GM12878 (cell line): Measurements from ENCODE around the gene ACAP2. TPM values are rescaled to one million over a fixed set of nuclear protein-coding genes. Genes with fewer than 3 reads are reported as not detected.
A peak's percentile ranks its signal among the peaks of the same experiment; 100 is the strongest.

Experiments used
- BHLHE40 ChIP-seq, 2 experiments: fragments of 450-650 bp in 1 of 2; IDR thresholded peaks; 2 replicates each; pipeline ENCODE4 v1.6.1; 2011 to 2017; ENCODE audit warnings: low read depth in 2 of 2, borderline replicate concordance in 1 of 2, improper control_type of control experiment in 1 of 2, low read length in 1 of 2, mild to moderate bottlenecking in 1 of 2
- CTCF ChIP-seq, 3 experiments: IDR thresholded peaks in 2 of 3; conservative IDR thresholded peaks in 1 of 3; 2 replicates each; pipeline ENCODE4 v1.5.1; 2011; ENCODE audit warnings: low read depth in 3 of 3, low read length in 3 of 3, mild to moderate bottlenecking in 3 of 3, control low read depth in 2 of 3, moderate library complexity in 2 of 3, inconsistent platforms in 1 of 3, mixed read lengths in 1 of 3; ENCODE audit not compliant: control insufficient read depth in 2 of 3, insufficient read depth in 1 of 3; ENCODE audit errors: extremely low read depth in 1 of 3
- DPF2 ChIP-seq: fragments of 450-650 bp; IDR thresholded peaks from 2 replicates; pipeline ENCODE4 v1.6.1; 2017; ENCODE audit warnings: mild to moderate bottlenecking
- EGR1 ChIP-seq, 2 experiments: IDR thresholded peaks; 1 replicate in 1 of 2; 2 replicates in 1 of 2; pipeline ENCODE4 v1.6.1; 2011 to 2012; ENCODE audit warnings: low read depth in 2 of 2, low read length in 2 of 2, borderline replicate concordance in 1 of 2, mild to moderate bottlenecking in 1 of 2, moderate library complexity in 1 of 2
- HDGF ChIP-seq: fragments of 450-650 bp; IDR thresholded peaks from 2 replicates; pipeline ENCODE4 v1.6.1; 2016; ENCODE audit warnings: antibody characterized with exemption
- NR2F1 ChIP-seq: fragments of 450-650 bp; conservative IDR thresholded peaks from 2 replicates; pipeline ENCODE4 v1.6.1; 2017; ENCODE audit warnings: mild to moderate bottlenecking
- POLR2AphosphoS2 ChIP-seq: IDR thresholded peaks from 2 replicates; pipeline ENCODE4 v1.6.1; 2011; ENCODE audit warnings: low read depth, mild to moderate bottlenecking, low read length, improper control_type of control experiment, moderate library complexity
- RB1 ChIP-seq: fragments of 450-650 bp; formaldehyde crosslinking; IDR thresholded peaks from 2 replicates; pipeline ENCODE4 v1.6.1; 2017; ENCODE audit warnings: mild to moderate bottlenecking, borderline replicate concordance
- USF2 ChIP-seq: IDR thresholded peaks from 2 replicates; pipeline ENCODE4 v1.6.1; 2011; ENCODE audit warnings: low read depth, low read length, improper control_type of control experiment, borderline replicate concordance
- ZBTB11 ChIP-seq: fragments of 450-650 bp; formaldehyde crosslinking; IDR thresholded peaks from 2 replicates; pipeline ENCODE4 v1.5.0; 2022; ENCODE audit warnings: mild to moderate bottlenecking, missing genetic modification characterization
- ZNF687 ChIP-seq: fragments of 450-650 bp; IDR thresholded peaks from 2 replicates; pipeline ENCODE4 v1.6.1; 2017; ENCODE audit warnings: mild to moderate bottlenecking, moderate library complexity
- polyA plus RNA-seq, 11 experiments: library from polyadenylated mRNA; depleted of rRNA in 4 of 11; unstranded in 6 of 11; stranded (reverse) in 5 of 11; fragments of >200 nt; fragmentation: Nextera tagmentation in 4 of 11; fragmentation: Illumina TruSeq in 1 of 11; extraction: Ambion mirVana in 4 of 11; extraction: Trizol in 1 of 11; gene quantifications; 1 replicate in 1 of 11; 2 replicates in 10 of 11; pipeline versions ENCODE4 v1.2.1 to v1.2.3, GENCODE V29; 2011 to 2016; ENCODE audit warnings: inconsistent platforms in 2 of 11, missing spikeins in 2 of 11, low read depth in 1 of 11
- total RNA-seq, 4 experiments: library from RNA; depleted of rRNA in 3 of 4; stranded (reverse); fragments of >200 nt in 3 of 4; fragmentation: Illumina TruSeq in 1 of 4; extraction: Trizol in 1 of 4; gene quantifications; 2 replicates each; pipeline versions ENCODE4 v1.2.1 to v1.2.3, GENCODE V29; 2013 to 2021

The ACAP2 gene
- total and polyA plus RNA-seq, 10 of the 15 experiments (the other 5 are each of a cell fraction or from before 2014, with no cell fraction given): 7.1 to 53.8 (median 35.7) TPM

- TF ChIP-seq ZNF687 (peak; percentile 50; the same call in 1 of the 2 replicates), USF2 (no peak), CTCF (IDR thresholded peaks at IDR 0.05 in 2 of 3, conservative IDR thresholded peaks at IDR 0.05 in 1 of 3; ENCODE audit: control insufficient read depth in 2 of 3, extremely low read depth in 1 of 3, insufficient read depth in 1 of 3, low read depth in 3 of 3, low read length in 3 of 3) (peak; percentile 39 to 60 (median 42); a peak in 5 of 6 replicates), BHLHE40 (IDR thresholded peaks at IDR 0.05; ENCODE audit: borderline replicate concordance in 1 of 2, low read depth in 2 of 2, low read length in 1 of 2) (peak in 1 of 2 experiments; percentile 21; a peak in 1 of 4 replicates), HDGF (0 out of 2 replicates have a peak, but pooled peaks have one; percentile 9), POLR2AphosphoS2 (no peak), ZBTB11 (CRISPR knock-in tag) (no peak), DPF2 (0 out of 2 replicates have a peak, but pooled peaks have one; percentile 14), RB1 (no peak), EGR1 (IDR thresholded peaks at IDR 0.05; ENCODE audit: borderline replicate concordance in 1 of 2, low read depth in 2 of 2, low read length in 2 of 2) (no peak), NR2F1 (0 out of 2 replicates have a peak, but pooled peaks have one; percentile 31)
Observed at GRCh38 chr3:195250473-195251251, 192.2 kb downstream of the ACAP2 start (continued).
